ENCODE results near the gene VASP. TPM values are rescaled to one million over a fixed set of nuclear protein-coding genes. Genes with fewer than 3 reads are reported as not detected.

Gene VASP
- polyA plus RNA-seq, 3 donors, result 132 to 154 (median 144) TPM

- Histone ChIP-seq H3K4me3 (replicated peaks in 1 of 3; ENCODE audit: low read depth in 2 of 3, low read length in 3 of 3) (no peak overlapping the region), H3K4me2 (replicated peaks; ENCODE audit: extremely low read depth, low read length, poor library complexity, severe bottlenecking) (no peak overlapping the region), H2AFZ (ENCODE audit: insufficient read depth, low read depth, low read length, poor library complexity, severe bottlenecking) (no peak overlapping the region), H3K4me1 (ENCODE audit: control insufficient read depth in 1 of 2, insufficient read depth in 2 of 2, low read length in 2 of 2) (peaks cover 19 to 21% of the 10 kb centered on the region in 2 donors), H3K9ac (ENCODE audit: insufficient read depth, low read length, poor library complexity, severe bottlenecking) (no peak overlapping the region), H4K20me1 (ENCODE audit: insufficient read depth, low read length) (no peaks in the 10 kb centered on the region), H3K27me3 (ENCODE audit: control insufficient read depth in 2 of 2, insufficient read depth in 2 of 2, low read length in 2 of 2) (no peaks in the 10 kb centered on the region), H3K36me3 (replicated peaks in 1 of 2; ENCODE audit: control insufficient read depth in 1 of 2, insufficient read depth in 2 of 2, low read length in 2 of 2) (peaks cover 0 to 4% of the 10 kb centered on the region in 2 donors), H3K79me2 (ENCODE audit: insufficient read depth, low read length) (no peaks in the 10 kb centered on the region), H3K9me3 (replicated peaks in 1 of 2; ENCODE audit: control insufficient read depth in 1 of 2, insufficient read depth in 1 of 2, low read length in 2 of 2) (no peaks in the 10 kb centered on the region), H3K27ac (ENCODE audit: low read depth in 1 of 2, low read length in 2 of 2) (no peak overlapping the region)
- 74% methylated on average over 4 of the region's 10 CpGs for WGBS (ENCODE audit: insufficient coverage)
- H3K4me3 Mint-ChIP-seq, result no peak overlapping the region
- peaks cover 0 to 2% (median 2%) of the 10 kb centered on the region in 3 donors for H3K27me3 Mint-ChIP-seq (ENCODE audit: low read depth in 3 of 3)
- TF ChIP-seq, protein P1, sequence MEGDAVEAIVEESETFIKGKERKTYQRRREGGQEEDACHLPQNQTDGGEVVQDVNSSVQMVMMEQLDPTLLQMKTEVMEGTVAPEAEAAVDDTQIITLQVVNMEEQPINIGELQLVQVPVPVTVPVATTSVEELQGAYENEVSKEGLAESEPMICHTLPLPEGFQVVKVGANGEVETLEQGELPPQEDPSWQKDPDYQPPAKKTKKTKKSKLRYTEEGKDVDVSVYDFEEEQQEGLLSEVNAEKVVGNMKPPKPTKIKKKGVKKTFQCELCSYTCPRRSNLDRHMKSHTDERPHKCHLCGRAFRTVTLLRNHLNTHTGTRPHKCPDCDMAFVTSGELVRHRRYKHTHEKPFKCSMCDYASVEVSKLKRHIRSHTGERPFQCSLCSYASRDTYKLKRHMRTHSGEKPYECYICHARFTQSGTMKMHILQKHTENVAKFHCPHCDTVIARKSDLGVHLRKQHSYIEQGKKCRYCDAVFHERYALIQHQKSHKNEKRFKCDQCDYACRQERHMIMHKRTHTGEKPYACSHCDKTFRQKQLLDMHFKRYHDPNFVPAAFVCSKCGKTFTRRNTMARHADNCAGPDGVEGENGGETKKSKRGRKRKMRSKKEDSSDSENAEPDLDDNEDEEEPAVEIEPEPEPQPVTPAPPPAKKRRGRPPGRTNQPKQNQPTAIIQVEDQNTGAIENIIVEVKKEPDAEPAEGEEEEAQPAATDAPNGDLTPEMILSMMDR (IDR thresholded peaks at IDR 0.05), result no peak
- peaks cover 30% of the 10 kb centered on the region for H3K4me1 Mint-ChIP-seq
- DNase-seq, result no peak
- H3K9me3 Mint-ChIP-seq, result peaks cover 0 to 2% (median 0%) of the 10 kb centered on the region in 7 donors
- peak overlapping the region in 1 of 7 donors; percentile 4 for H3K27ac Mint-ChIP-seq
- intact Hi-C loops (cut with micrococcal nuclease), result no loop called here
- peaks cover 0 to under 1% of the 10 kb centered on the region in 2 donors for H3K36me3 Mint-ChIP-seq
These were observed 40.0 kb downstream of the VASP start for GRCh38 chr19:45547211-45547770.

GRCh38 chr19:45547965-45548609 is 40.8 kb downstream of the VASP start:
- 91% methylated on average over 7 of the region's 9 CpGs for WGBS (ENCODE audit: insufficient coverage)
- no peaks in the 10 kb centered on the region for H4K20me1 ChIP-seq (ENCODE audit: insufficient read depth, low read length)
- peaks cover 17 to 20% of the 10 kb centered on the region in 2 donors for H3K4me1 ChIP-seq (ENCODE audit: control insufficient read depth in 1 of 2, insufficient read depth in 2 of 2, low read length in 2 of 2)
- H2AFZ ChIP-seq (ENCODE audit: insufficient read depth, low read depth, low read length, poor library complexity, severe bottlenecking), result no peak overlapping the region
- H3K79me2 ChIP-seq (ENCODE audit: insufficient read depth, low read length), result no peaks in the 10 kb centered on the region
- Mint-ChIP-seq H3K4me1 (peaks cover 30% of the 10 kb centered on the region), H3K4me3 (no peak overlapping the region), H3K9me3 (peaks cover 0 to 4% (median 0%) of the 10 kb centered on the region in 7 donors), H3K27me3 (ENCODE audit: low read depth in 3 of 3) (peaks cover 0 to 2% (median 2%) of the 10 kb centered on the region in 3 donors), H3K36me3 (peaks cover 3 to 8% of the 10 kb centered on the region in 2 donors), H3K27ac (no peak overlapping the region)
- peaks cover 3 to 9% of the 10 kb centered on the region in 2 donors for H3K36me3 ChIP-seq (replicated peaks in 1 of 2; ENCODE audit: control insufficient read depth in 1 of 2, insufficient read depth in 2 of 2, low read length in 2 of 2)
- DNase-seq, result no peak
- intact Hi-C loops (cut with micrococcal nuclease), result no loop called here
- no peaks in the 10 kb centered on the region for H3K9me3 ChIP-seq (replicated peaks in 1 of 2; ENCODE audit: control insufficient read depth in 1 of 2, insufficient read depth in 1 of 2, low read length in 2 of 2)
- H3K27me3 ChIP-seq (ENCODE audit: control insufficient read depth in 2 of 2, insufficient read depth in 2 of 2, low read length in 2 of 2), result no peaks in the 10 kb centered on the region
- H3K4me3 ChIP-seq (replicated peaks in 1 of 3; ENCODE audit: low read depth in 2 of 3, low read length in 3 of 3), result no peak overlapping the region
- H3K9ac ChIP-seq (ENCODE audit: insufficient read depth, low read length, poor library complexity, severe bottlenecking), result no peak overlapping the region
- H3K27ac ChIP-seq (ENCODE audit: low read depth in 1 of 2, low read length in 2 of 2), result no peak overlapping the region
- TF ChIP-seq, protein P1 (IDR thresholded peaks at IDR 0.05), result no peak
- H3K4me2 ChIP-seq (replicated peaks; ENCODE audit: extremely low read depth, low read length, poor library complexity, severe bottlenecking), result no peak overlapping the region
